ENCODE measurements around the gene CSK.

DNA sequence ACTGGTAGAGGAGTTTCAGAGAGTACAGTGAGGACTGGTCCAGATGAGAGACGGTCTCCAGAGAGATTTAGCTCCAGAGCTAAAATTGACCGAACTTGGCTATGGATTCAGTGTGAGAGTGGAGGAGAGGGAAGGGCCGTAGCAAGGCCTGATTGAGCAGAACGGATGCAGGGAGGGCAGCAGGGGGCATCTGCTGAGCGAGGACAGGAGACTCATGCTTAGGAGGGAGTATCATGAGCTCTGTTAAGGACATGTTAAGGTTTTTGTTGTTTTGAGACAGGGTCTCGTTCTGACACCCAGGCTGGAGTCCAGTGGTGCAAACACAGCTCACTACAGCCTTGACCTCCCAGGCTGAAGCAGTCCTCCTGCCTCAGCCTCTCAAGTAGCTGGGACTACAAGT, 23.1 kb downstream of the CSK start:
- TF ChIP-seq, protein P1, sequence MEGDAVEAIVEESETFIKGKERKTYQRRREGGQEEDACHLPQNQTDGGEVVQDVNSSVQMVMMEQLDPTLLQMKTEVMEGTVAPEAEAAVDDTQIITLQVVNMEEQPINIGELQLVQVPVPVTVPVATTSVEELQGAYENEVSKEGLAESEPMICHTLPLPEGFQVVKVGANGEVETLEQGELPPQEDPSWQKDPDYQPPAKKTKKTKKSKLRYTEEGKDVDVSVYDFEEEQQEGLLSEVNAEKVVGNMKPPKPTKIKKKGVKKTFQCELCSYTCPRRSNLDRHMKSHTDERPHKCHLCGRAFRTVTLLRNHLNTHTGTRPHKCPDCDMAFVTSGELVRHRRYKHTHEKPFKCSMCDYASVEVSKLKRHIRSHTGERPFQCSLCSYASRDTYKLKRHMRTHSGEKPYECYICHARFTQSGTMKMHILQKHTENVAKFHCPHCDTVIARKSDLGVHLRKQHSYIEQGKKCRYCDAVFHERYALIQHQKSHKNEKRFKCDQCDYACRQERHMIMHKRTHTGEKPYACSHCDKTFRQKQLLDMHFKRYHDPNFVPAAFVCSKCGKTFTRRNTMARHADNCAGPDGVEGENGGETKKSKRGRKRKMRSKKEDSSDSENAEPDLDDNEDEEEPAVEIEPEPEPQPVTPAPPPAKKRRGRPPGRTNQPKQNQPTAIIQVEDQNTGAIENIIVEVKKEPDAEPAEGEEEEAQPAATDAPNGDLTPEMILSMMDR (IDR thresholded peaks at IDR 0.05; ENCODE audit: low read depth, low read length, missing input control): no peak
- TF ChIP-seq JUND (IDR thresholded peaks at IDR 0.05) (no peak), HNF4A (conservative IDR thresholded peaks at IDR 0.05) (no peak)
- TF ChIP-seq, protein P2, sequence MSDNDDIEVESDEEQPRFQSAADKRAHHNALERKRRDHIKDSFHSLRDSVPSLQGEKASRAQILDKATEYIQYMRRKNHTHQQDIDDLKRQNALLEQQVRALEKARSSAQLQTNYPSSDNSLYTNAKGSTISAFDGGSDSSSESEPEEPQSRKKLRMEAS (IDR thresholded peaks at IDR 0.05): no peak
